ENCODE measurements around the gene MAN1C1.

Gene MAN1C1

GRCh38 chr1:25760122-25760719, 143.6 kb downstream of the MAN1C1 start:
- H3F3A ChIP-seq (ENCODE audit: insufficient read depth): no peaks in the 10 kb centered on the region
- TF ChIP-seq EZH2phosphoT487 (conservative IDR thresholded peaks at IDR 0.05; ENCODE audit: low read length): no peak
- no peaks in the 10 kb centered on the region for H3K9me2 ChIP-seq (replicated peaks; ENCODE audit: insufficient read depth, low read length)
- no peaks in the 10 kb centered on the region for H4K20me1 ChIP-seq (ENCODE audit: low read depth, low read length)
- no peak overlapping the region for H3K9ac ChIP-seq (ENCODE audit: low read length)
- H2AFZ ChIP-seq (ENCODE audit: low read depth, low read length, severe bottlenecking): no peak overlapping the region
- H3K9me3 ChIP-seq (ENCODE audit: insufficient read depth, low read length): no peaks in the 10 kb centered on the region
- no peak overlapping the region for H3K27ac ChIP-seq (ENCODE audit: low read depth, low read length)
- no peak overlapping the region for H3K4me2 ChIP-seq (ENCODE audit: low read depth, low read length, poor library complexity, severe bottlenecking)
- no peaks in the 10 kb centered on the region for H3K36me3 ChIP-seq (ENCODE audit: low read length)
- no peaks in the 10 kb centered on the region for H3K27me3 ChIP-seq (ENCODE audit: low read length)
- H3K79me2 ChIP-seq (ENCODE audit: insufficient read depth, low read length): no peaks in the 10 kb centered on the region
- H3K4me3 ChIP-seq (ENCODE audit: insufficient read depth, low read length, poor library complexity, severe bottlenecking): no peak overlapping the region

GRCh38 chr1:25760871-25761270, 144.3 kb downstream of the MAN1C1 start:
- H3K27me3 ChIP-seq (ENCODE audit: low read length): no peaks in the 10 kb centered on the region
- H3K36me3 ChIP-seq (ENCODE audit: low read length): no peaks in the 10 kb centered on the region
- H3K4me2 ChIP-seq (ENCODE audit: low read depth, low read length, poor library complexity, severe bottlenecking): no peak overlapping the region
- H3K9ac ChIP-seq (ENCODE audit: low read length): no peak overlapping the region
- no peaks in the 10 kb centered on the region for H3F3A ChIP-seq (ENCODE audit: insufficient read depth)
- no peaks in the 10 kb centered on the region for H4K20me1 ChIP-seq (ENCODE audit: low read depth, low read length)
- H3K79me2 ChIP-seq (ENCODE audit: insufficient read depth, low read length): no peaks in the 10 kb centered on the region
- no peaks in the 10 kb centered on the region for H3K9me2 ChIP-seq (replicated peaks; ENCODE audit: insufficient read depth, low read length)
- H2AFZ ChIP-seq (ENCODE audit: low read depth, low read length, severe bottlenecking): no peak overlapping the region
- H3K9me3 ChIP-seq (ENCODE audit: insufficient read depth, low read length): no peaks in the 10 kb centered on the region
- TF ChIP-seq EZH2phosphoT487 (conservative IDR thresholded peaks at IDR 0.05; ENCODE audit: low read length) (no peak), CTCF (IDR thresholded peaks at IDR 0.05; ENCODE audit: insufficient read depth, low read length, poor library complexity, severe bottlenecking) (no peak)
- no peak overlapping the region for H3K27ac ChIP-seq (ENCODE audit: low read depth, low read length)
- no peak overlapping the region for H3K4me3 ChIP-seq (ENCODE audit: insufficient read depth, low read length, poor library complexity, severe bottlenecking)

GRCh38 chr1:25763493-25763892, 146.9 kb downstream of the MAN1C1 start:
- Histone ChIP-seq H3K9me3 (ENCODE audit: insufficient read depth, low read length) (no peaks in the 10 kb centered on the region), H3F3A (ENCODE audit: insufficient read depth) (no peaks in the 10 kb centered on the region)
- TF ChIP-seq EZH2phosphoT487 (conservative IDR thresholded peaks at IDR 0.05; ENCODE audit: low read length) (no peak), CTCF (IDR thresholded peaks at IDR 0.05; ENCODE audit: insufficient read depth, low read length, poor library complexity, severe bottlenecking) (no peak)

DNA sequence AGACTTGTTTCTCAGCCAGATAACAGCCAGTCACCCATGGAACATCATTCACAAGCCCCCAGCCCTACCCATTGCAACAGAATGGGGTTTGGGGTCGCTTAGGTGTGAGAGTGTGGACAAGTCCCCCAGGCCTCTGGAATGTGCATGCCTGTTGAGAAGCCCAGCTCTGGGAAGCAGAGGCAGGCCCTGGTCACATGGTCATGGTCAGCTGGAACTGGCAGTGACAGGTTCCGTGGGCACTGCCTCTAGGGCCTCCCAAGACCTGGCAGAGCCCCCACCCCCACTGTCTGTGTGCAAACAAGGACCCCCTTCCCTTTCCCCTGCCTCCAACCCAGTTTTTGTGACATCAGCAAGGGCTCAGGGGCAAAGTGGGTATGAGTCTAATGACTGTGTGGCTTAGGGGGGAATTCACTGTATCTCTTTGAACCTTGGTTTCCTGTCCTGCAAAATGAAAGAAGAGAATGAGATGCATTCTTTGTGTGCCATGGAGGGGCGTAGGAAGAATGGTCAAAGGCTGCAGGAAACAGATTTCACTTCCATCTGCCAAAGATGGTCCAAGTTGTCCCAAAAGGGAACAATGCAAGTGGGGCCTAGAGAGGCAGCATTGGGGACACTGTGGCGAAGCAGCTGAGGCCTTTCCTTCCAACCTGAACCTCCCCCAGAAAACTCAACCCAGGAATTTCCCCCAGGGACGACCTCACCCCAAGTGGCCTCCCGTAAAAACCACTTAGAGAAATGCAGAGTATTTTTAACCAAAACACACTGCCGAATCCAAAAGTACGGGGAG, 148.7 kb downstream of the MAN1C1 start:
- Histone ChIP-seq H4K20me1 (ENCODE audit: low read depth, low read length) (no peaks in the 10 kb centered on the region), H3K4me3 (ENCODE audit: insufficient read depth, low read length, poor library complexity, severe bottlenecking) (no peak overlapping the region), H3K9me3 (ENCODE audit: insufficient read depth, low read length) (no peaks in the 10 kb centered on the region), H2AFZ (ENCODE audit: low read depth, low read length, severe bottlenecking) (no peak overlapping the region), H3K79me2 (ENCODE audit: insufficient read depth, low read length) (no peaks in the 10 kb centered on the region), H3K36me3 (ENCODE audit: low read length) (no peaks in the 10 kb centered on the region), H3K4me2 (ENCODE audit: low read depth, low read length, poor library complexity, severe bottlenecking) (no peak overlapping the region), H3K9me2 (replicated peaks; ENCODE audit: insufficient read depth, low read length) (no peaks in the 10 kb centered on the region), H3K27ac (ENCODE audit: low read depth, low read length) (no peak overlapping the region), H3K9ac (ENCODE audit: low read length) (no peak overlapping the region), H3K27me3 (ENCODE audit: low read length) (no peaks in the 10 kb centered on the region), H3F3A (ENCODE audit: insufficient read depth) (no peaks in the 10 kb centered on the region)
- TF ChIP-seq CTCF (IDR thresholded peaks at IDR 0.05; ENCODE audit: insufficient read depth, low read length, poor library complexity, severe bottlenecking) (no peak), EZH2phosphoT487 (conservative IDR thresholded peaks at IDR 0.05; ENCODE audit: low read length) (no peak)

More at GRCh38 chr1:25763493-25763892, 146.9 kb downstream of the MAN1C1 start:
- Histone ChIP-seq H3K9me2 (replicated peaks; ENCODE audit: insufficient read depth, low read length) (no peaks in the 10 kb centered on the region), H3K27me3 (ENCODE audit: low read length) (no peaks in the 10 kb centered on the region), H3K27ac (ENCODE audit: low read depth, low read length) (no peak overlapping the region), H3K9ac (ENCODE audit: low read length) (no peak overlapping the region), H3K4me2 (ENCODE audit: low read depth, low read length, poor library complexity, severe bottlenecking) (no peak overlapping the region), H3K79me2 (ENCODE audit: insufficient read depth, low read length) (no peaks in the 10 kb centered on the region), H3K4me3 (ENCODE audit: insufficient read depth, low read length, poor library complexity, severe bottlenecking) (no peak overlapping the region), H4K20me1 (ENCODE audit: low read depth, low read length) (no peaks in the 10 kb centered on the region), H2AFZ (ENCODE audit: low read depth, low read length, severe bottlenecking) (no peak overlapping the region), H3K36me3 (ENCODE audit: low read length) (no peaks in the 10 kb centered on the region)
